HG03095 (cell line): Measurements from ENCODE around the gene PPP2R5D.

ENCODE experiments used
- ATAC-seq: cut with Tn5 transposase; IDR thresholded peaks from one replicate; pipeline ENCODE4 v1.9.1; 2021; ENCODE audit warnings: moderate library complexity; ENCODE audit not compliant: unreplicated experiment

PPP2R5D gene

DNA sequence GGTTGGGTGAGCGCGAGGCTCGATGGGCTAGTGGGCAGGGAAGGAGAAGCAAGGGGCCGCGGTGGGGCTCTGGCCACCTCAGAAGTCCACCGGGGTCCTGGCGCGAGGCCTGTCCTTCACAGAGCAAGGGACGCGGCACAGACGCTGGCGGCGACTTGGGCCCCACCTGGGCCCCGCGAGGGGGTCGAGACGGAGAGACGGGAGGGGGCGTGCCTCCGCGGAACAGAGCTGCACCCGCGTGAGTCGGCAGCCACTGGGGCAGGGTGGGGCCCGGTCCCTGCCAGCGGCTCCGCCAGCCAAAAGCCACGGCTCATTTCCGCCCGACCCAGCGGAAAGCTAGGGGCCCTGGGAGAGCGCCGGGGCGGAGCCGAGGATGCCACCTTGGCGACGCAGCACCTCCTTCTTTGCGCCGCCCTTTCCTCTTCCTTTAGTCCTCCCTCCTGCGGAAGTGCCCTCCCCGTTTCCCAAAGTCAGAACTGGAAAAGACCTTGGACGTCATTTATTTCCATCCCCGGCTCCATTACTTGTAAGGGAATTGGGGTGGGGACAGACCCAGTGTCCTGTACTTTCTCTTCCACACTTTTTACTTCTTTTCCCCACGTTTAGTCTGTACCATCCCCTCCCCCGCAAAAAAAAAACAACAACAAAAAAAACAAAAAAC is 69.3 kb downstream of the PPP2R5D start, which contains the start of gene CUL7:
Gene CUL7, minus strand, starts transcription at position 307 of the 661 bp plus-strand sequence. CDS start 1,063 bp downstream, outside the sequence.
- peak; percentile 78 for ATAC-seq

DNA sequence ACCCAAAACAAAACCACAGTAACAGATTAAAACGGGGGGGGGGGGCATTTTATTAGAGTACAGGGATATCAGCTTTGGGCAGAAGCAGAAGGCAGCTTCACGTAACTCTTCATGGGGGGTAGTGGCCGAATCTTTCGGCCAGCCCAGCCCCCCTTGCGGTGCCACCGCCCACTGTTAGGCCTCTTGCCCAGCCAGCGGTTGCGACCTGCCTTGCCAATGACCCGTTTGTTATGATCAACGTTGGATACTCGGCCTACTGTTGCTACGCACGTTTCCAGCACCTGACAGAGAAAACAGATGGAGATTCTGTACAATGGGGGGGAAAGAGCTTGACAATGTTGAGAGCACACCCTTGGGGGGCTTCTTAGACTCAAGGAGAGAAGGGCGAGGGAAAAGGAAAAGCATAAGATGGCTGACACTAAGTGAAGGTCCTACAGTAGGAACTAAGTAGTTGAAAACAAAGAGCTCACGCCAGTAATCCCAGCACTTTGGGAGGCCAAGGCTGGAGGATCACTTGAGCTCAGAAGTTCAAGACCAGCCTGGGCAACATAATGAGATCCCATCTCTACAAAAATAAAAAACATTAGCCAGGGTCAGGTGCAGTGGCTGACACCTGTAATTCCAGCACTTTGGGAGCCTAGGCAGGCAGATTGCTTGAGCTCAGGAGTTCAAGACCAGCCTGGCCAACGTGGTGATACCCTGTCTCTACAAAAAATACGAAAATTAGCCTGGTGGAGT is 70.0 kb downstream of the PPP2R5D start:
- ATAC-seq = no peak

DNA sequence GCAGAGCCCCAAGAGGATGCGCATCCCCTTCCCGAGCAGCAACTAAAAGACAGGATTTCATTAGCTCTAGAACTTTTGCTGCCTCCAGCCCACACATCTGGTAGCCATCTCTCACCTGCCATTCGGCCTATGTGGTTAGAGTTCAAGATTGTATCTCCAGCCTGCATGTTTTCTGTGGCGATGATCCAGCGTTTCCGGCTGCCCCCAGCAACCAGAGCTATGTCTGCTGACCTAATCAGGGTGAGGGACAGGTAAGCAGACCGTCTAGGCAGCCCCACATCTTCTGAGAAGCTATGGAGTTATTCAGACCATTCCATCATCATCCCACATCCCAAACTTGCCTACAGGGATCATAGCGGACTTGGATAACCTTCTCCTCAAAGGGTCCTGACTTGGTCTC is 71.6 kb downstream of the PPP2R5D start:
- no peak for ATAC-seq

DNA sequence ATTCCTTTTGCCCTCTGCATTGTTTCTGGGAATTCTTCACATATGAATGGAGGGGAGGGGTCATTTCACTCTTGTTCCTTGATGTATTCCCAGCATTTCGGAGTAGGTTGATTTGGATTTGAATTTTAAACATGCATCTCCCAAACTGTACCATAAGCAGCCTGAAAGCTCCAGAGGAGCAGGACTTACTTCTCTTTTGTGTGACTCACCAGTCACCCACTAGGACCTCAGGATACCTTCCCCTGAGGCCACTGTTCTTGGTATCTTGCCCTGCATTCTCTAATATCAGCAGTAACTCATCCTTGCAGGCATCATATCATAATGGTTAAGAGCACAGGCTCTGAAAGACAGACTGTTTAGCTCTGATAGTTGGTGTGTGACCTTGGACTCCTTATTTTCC is 74.2 kb downstream of the PPP2R5D start:
- no peak for ATAC-seq

DNA sequence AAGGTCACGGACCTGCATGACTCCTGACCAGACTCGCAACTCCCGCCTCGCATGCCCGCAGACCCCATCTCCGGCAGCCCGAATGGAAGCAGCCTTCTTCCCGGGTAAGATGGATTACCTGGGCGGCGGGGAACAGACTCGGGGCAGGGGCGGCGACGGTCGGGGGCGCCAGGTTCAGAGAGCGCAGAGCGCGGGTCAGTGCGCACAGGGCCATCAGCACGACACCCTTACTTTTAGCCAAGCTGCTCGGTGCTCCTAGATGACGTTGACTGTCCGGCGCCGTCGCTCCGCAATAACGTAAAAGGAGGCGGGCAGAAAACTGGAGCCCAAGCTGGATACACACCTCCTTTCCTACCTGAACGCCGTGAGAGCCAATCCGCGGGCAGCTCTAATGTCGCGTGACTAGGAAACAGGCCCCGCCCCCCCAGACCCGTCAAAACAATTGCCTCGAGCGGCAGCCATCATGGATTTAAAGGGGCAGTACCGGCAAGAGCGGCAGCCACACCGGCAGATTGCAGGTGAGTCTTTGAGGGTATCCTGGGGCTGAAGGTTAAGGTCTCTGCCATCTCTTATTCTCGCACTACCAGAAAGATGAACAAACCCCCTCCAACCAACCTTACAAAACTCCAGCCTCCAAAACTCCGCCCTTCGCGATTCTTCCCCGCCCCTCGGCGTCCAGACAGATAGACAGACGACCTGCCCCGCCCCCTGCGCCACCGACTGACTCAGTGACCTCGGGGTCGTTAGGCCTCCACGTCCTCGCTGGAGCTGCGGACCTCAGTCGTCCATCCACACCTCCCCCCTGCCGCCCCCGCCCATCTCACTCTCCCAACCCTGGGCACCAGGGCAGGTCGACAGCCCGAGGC is 75.0 kb downstream of the PPP2R5D start, which contains the start of the genes KLC4 and MRPL2:
Gene KLC4, plus strand, starts transcription at position 464 of the 866 bp plus-strand sequence. CDS start 1,705 bp downstream, outside the sequence.
Gene MRPL2, minus strand, starts transcription at position 267 of the 866 bp plus-strand sequence. Its CDS starts 53 bp downstream, at position 214.
- ATAC-seq = peak; percentile 86

DNA sequence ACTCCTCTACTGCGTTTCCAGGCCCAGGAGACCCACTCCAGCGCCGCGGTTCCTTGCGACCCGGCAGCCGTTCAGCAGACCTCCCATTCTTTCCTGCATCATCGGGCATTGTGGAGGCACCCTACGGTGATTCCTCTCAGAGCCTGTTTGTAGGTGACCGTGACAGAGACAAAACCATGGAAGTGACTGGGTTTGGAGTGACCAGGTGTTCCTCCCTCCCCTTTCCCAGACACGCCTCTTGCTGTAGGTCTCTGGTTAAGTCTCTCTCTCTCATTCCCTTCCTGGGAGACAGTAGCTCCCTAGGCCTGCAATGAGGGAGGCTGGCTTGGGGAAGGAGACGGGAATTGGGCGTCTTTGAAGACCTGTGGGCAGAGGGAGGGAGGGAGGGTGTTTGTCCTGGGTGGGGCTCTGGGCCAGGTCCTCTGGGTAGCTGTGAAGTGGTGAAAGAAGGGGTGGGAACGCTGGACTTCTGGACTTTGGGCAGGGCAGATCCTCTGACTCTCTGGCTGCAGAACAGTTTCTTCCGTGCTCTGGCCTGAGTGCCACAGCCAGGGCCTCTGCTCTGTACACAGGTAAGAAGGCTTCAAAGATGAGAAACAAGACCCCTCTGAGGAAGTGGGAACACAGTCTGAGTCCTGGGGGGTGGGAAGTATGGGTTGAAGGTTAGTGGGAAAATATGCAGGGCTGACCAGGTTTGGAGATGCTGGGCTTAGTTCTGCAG is 75.8 kb downstream of the PPP2R5D start:
- no peak for ATAC-seq

DNA sequence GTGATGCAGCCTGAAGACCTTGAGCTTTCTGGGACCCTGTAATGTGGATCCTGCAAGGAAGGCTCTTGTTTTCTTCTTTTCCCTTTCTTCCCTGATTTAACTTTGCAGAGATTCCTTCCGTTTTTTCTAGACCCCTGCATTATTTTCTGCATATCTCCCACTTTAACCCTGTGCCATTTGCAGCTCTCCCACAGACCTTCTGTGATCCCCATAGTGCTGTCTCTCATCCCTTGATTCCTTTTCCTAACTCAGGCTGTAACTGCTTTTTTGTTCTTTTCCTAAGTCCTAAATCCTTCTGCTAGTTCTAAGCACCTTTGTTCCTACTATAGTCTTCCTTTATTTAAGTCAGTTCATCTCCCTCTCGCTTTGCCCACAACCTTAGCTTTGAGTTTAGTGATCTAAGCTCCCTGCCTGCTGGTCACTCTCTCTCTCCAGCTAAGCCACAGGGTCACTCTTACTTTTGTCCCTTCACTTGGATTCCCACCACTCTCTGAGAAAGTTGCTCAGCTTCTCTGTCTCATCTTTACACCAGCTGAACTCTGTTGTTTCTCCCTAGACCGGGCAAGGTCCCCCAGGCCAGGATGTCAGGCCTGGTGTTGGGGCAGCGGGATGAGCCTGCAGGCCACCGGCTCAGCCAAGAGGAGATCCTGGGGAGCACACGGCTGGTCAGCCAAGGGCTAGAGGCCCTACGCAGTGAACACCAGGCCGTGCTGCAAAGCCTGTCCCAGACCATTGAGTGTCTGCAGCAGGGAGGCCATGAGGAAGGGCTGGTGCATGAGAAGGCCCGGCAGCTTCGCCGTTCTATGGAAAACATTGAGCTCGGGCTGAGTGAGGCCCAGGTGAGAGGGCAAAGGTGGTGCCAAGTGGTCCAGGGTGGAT is 76.6 kb downstream of the PPP2R5D start:
- no peak for ATAC-seq

DNA sequence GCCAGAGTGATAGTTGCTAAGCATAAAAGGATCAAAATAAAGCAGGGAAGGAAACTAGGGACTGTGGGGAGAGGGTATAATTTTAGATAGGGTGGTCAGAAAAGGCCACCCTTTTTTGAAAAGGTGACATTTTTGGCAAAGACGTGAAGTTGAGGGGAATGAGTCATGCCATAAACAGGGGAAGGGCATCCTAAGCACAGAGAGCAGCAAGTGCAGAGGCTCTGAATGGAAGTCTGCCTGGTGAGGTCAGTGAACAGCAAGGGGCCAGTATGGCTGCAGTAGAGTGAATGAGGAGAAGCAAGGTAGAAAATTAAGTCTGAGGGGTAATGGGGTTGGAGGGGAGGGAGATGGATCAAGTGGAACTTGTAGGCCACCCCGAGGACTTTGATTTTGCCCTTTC is 77.5 kb downstream of the PPP2R5D start:
- no peak for ATAC-seq
